Heart left ventricle (tissue), 16 donors: ENCODE measurements around the gene PPP1R7. TPM values are rescaled to one million over a fixed set of nuclear protein-coding genes. Genes with fewer than 3 reads are reported as not detected.

Source experiments
- ATAC-seq, 4 donors: fragments of 200-7000 bp; cut with Tn5 transposase; one replicate each; pipeline ENCODE4 v1.9.1; 2020 to 2022; ENCODE audit warnings: moderate library complexity in 4 of 4, mild to moderate bottlenecking in 3 of 4, moderate number of reproducible peaks in 1 of 4
- DNase-seq, 5 donors: peaks; one replicate each; pipeline ENCODE4 v3.0.0-alpha.2; 2020
- H3K27ac ChIP-seq, 12 donors: fragments of 200-600 bp; sonication (generic) in 4 of 12; one replicate each; pipeline versions ENCODE4 v1.5.0 to v1.8.0; 2016 to 2022; ENCODE audit warnings: mild to moderate bottlenecking in 2 of 12
- H3K27me3 ChIP-seq, 9 donors: fragments of 200-600 bp; sonication (generic) in 2 of 9; one replicate each; pipeline versions ENCODE4 v1.5.1 to v1.8.0; 2016 to 2022; ENCODE audit warnings: mild to moderate bottlenecking in 3 of 9
- H3K36me3 ChIP-seq, 9 donors: fragments of 200-600 bp; sonication (generic) in 2 of 9; one replicate each; pipeline versions ENCODE4 v1.5.0 to v1.8.0; 2018 to 2022; ENCODE audit warnings: mild to moderate bottlenecking in 2 of 9
- H3K4me1 ChIP-seq, 12 donors: fragments of 200-600 bp; sonication (generic) in 4 of 12; one replicate each; pipeline versions ENCODE4 v1.5.0 to v1.8.0; 2016 to 2022; ENCODE audit warnings: mild to moderate bottlenecking in 3 of 12
- H3K4me3 ChIP-seq, 12 donors: fragments of 200-600 bp; sonication (generic) in 4 of 12; one replicate each; pipeline versions ENCODE4 v1.5.0 to v1.8.0; 2017 to 2022; ENCODE audit warnings: mild to moderate bottlenecking in 9 of 12, moderate library complexity in 4 of 12
- H3K9me3 ChIP-seq, 12 donors: fragments of 200-600 bp; sonication (generic) in 4 of 12; one replicate each; pipeline versions ENCODE4 v1.5.0 to v1.8.0; 2016 to 2022; ENCODE audit warnings: mild to moderate bottlenecking in 1 of 12
- CTCF ChIP-seq, 12 donors: fragments of 200-600 bp; sonication (generic) in 4 of 12; IDR thresholded peaks; one replicate each; pipeline versions ENCODE4 v1.5.0 to v1.8.0; 2018 to 2022; ENCODE audit warnings: antibody characterized with exemption in 12 of 12, mild to moderate bottlenecking in 5 of 12
- POLR2A ChIP-seq, 2 donors: fragments of 450-650 bp; IDR thresholded peaks; one replicate each; pipeline ENCODE4 v1.6.1; 2017; ENCODE audit warnings: antibody characterized with exemption in 2 of 2, mild to moderate bottlenecking in 2 of 2, moderate library complexity in 2 of 2
- WGBS, 4 donors: extraction: QIAGEN DNeasy Blood & Tissue Kit in 2 of 4; methylation state at CpG; one replicate each; pipeline versions ENCODE4 v1.1.5 to v1.1.7; 2013 to 2018; 5-methylcytosine and 5-hydroxymethylcytosine counted together
- intact Hi-C, 10 donors: fragments of 100-400 bp; cut with DNase I; formaldehyde crosslinking; loops; one replicate each; pipeline versions ENCODE4 v1.11.1 to v1.14.2; 2022
- polyA plus RNA-seq, 2 donors: library from polyadenylated mRNA; stranded (reverse); fragments of 200-250 nt; gene quantifications; one replicate each; pipeline ENCODE4 v1.2.3, GENCODE V29; 2013
- total RNA-seq, 9 donors: library from RNA; depleted of rRNA in 2 of 9; stranded (reverse); fragments of >200 nt in 2 of 9; fragmentation: NEBNext Ultra II Directional in 3 of 9; extraction: Animal tissue kit (Norgen Biotek cat#: 25700) in 3 of 9; gene quantifications; one replicate each; pipeline versions ENCODE4 v1.1.0 to v1.2.4, GENCODE V29; 2016 to 2023
- donor health status: ischemic (EF 13 %, LVEDD 7.1; RV severe dilation, severe dysfunction).
- donor health status: healthy with polysubstance abuse.
- donor health status: DM: no; HTN: yes; CAD: no.
- donor health status: DM: no; HTN: no; CAD: no.
- donor health status: ischemic (EF 25% LVEDD 6.9; RV normal size, moderate dysfunction).
- donor health status: ischemic (EF 25% LVEDD 5.7; RV mildly dilated, moderate dysfunction).
- donor health status: healthy.
- donor health status: DM: yes; HTN: yes; CAD: no.
- donor health status: ischemic (EF 35%, LVEDD 5.7; RV mildly dilated, moderate dysfunction).
- donor health status: nonischemic (EF 11% LVEDD 7.7; RV severe dilation, severe dysfunction).
- donor health status: DM: yes; HTN: yes; CAD: no.
- donor health status: PGD.
- donor health status: ischemic (EF 29% LVEDD 5.4; RV normal size, mild dysfunction).
- donor health status: nonischemic (EF 23%, LVEDD 6.1; RV moderate dilation, normal function).

PPP1R7 gene
- total and polyA plus RNA-seq, 11 donors, result 66.7 to 110 (median 79.8) TPM

GRCh38 chr2:241135737-241136136, 14.5 kb upstream of the PPP1R7 start:
- no peak for ATAC-seq
- DNase-seq, result no peak
- H3K4me3 ChIP-seq, result no peak overlapping the region
- H3K9me3 ChIP-seq, result no peaks in the 10 kb centered on the region
- TF ChIP-seq POLR2A (IDR thresholded peaks at IDR 0.05) (no peak), CTCF (IDR thresholded peaks at IDR 0.05) (no peak)
- intact Hi-C loops, result no loop called here
- peaks cover 0 to 12% (median 0%) of the 10 kb centered on the region in 9 donors for H3K36me3 ChIP-seq
- 79 to 88% (median 84%) methylated on average over 9 of the region's 9 CpGs for WGBS, 4 donors
- H3K4me1 ChIP-seq, result no peaks in the 10 kb centered on the region
- no peaks in the 10 kb centered on the region for H3K27me3 ChIP-seq
- H3K27ac ChIP-seq, result no peak overlapping the region

DNA sequence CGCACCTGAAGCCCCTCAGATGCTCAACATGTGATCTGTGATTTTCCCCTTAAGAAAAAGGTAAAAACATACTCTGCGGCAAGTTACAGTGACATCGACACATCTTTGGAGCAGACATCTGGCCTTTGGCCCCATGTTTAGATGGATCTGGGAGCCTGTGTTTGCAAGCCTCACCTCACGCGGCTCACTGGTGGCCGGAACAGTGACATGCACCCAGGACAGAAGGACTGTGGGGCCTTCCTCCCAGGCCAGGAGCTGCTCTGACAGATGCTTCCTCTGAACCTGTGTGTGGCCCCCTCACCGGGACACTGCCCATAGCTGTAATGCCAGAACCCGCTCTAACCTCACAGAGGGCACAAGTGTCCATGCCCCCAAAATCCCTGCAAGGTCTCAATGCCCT, 14.1 kb upstream of the PPP1R7 start:
- Histone ChIP-seq H3K36me3 (peaks cover 0 to 12% (median 0%) of the 10 kb centered on the region in 9 donors), H3K27ac (no peak overlapping the region), H3K4me3 (no peak overlapping the region), H3K4me1 (no peaks in the 10 kb centered on the region), H3K9me3 (no peaks in the 10 kb centered on the region), H3K27me3 (no peaks in the 10 kb centered on the region)
- 95 to 98% (median 96%) methylated on average over 8 of the region's 8 CpGs for WGBS, 4 donors
- ATAC-seq (no peak), DNase-seq (no peak)
- intact Hi-C loops, result no loop called here
- TF ChIP-seq POLR2A (IDR thresholded peaks at IDR 0.05), result no peak
- no peak for TF ChIP-seq CTCF (IDR thresholded peaks at IDR 0.05)

DNA sequence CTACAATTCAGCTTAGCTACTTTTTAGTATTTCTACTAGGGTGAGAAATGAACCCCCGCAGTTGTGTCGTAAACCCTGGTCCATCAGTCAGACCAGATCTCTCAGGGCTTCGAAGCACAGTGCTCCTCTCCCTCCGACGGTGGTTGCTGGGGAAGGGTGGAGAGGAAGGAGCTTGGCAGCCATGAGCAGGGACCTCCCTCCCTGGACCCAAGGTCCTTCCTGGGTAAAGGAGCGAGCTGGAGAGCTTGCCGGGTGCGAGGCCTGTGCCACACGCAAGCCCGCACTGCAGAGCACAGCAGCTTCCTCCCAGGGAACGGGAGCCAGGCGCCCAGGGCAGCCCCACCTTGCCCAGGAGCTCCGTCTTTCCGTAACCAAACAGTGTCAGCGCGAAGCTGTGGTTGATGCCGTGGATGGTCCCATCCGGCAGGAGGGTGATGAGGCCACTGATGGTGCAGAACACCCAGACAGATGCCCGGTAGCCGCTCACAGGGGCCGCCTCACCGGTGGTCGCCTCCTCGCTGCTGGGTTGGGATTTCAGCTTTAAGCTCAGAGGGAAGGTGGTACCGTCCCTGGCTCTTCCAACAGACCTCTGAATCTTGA, 13.5 kb upstream of the PPP1R7 start:
- TF ChIP-seq POLR2A (IDR thresholded peaks at IDR 0.05) (no peak), CTCF (IDR thresholded peaks at IDR 0.05) (no peak)
- ATAC-seq (no peak), DNase-seq (no peak)
- Histone ChIP-seq H3K27ac (no peak overlapping the region), H3K27me3 (no peaks in the 10 kb centered on the region), H3K9me3 (no peaks in the 10 kb centered on the region), H3K4me1 (no peaks in the 10 kb centered on the region), H3K36me3 (peaks cover 0 to 12% (median 0%) of the 10 kb centered on the region in 9 donors), H3K4me3 (no peak overlapping the region)
- intact Hi-C loops, result no loop called here
- WGBS, 4 donors, result 94 to 98% (median 96%) methylated on average over 17 to 25 of the region's 25 CpGs

DNA sequence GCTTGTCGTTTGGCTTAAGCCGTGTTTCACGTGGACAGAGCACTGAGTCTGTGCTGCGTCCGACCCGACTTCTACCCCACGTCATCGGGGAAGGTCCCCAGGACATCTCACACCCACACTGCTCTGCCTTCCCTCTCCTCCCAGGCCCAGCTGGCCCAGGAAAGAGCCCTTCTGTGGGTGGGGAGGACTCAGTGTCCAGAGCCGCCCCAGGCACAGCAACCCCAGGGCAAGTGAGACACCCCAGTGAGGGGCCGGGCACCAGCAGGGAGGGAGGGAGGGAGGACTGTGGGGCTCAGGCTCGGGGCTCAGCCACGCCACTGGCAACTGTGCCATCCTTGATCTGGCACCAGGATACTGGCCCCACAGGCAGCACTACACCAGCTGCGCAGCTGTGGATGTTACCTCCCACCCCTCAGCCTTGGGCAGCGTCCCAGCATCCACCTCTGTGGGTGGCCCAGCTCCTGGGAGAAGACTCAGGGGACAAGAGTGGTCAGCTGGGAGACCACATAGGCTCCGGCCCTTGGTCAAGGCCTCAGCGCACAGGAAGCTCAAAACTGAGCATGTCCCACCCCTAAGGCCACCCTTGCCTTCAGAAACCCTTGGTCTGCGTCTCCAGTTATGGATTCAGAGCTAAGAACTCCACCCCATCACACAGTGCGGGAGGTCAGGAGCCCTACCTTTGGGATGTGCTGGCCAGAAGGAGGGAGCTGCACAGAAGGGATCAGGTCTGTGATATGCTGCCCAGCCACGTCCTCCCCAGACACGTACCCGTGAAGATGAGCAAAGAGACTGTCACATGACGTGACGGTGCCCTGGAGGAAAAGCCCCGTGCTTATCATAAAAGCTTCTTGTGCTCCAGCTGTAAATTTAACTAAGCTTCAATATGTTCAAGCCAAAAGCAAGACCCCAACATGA, 12.7 kb upstream of the PPP1R7 start:
- H3K27me3 ChIP-seq, result no peaks in the 10 kb centered on the region
- peaks cover 0 to 12% (median 0%) of the 10 kb centered on the region in 9 donors for H3K36me3 ChIP-seq
- DNase-seq, result no peak
- H3K4me3 ChIP-seq, result no peak overlapping the region
- TF ChIP-seq POLR2A (IDR thresholded peaks at IDR 0.05) (no peak), CTCF (IDR thresholded peaks at IDR 0.05) (no peak)
- no peak for ATAC-seq
- H3K27ac ChIP-seq, result no peak overlapping the region
- intact Hi-C loops, result no loop called here
- H3K4me1 ChIP-seq, result no peaks in the 10 kb centered on the region
- no peaks in the 10 kb centered on the region for H3K9me3 ChIP-seq
- WGBS, 4 donors, result 90 to 92% (median 91%) methylated on average over 22 to 24 of the region's 24 CpGs
